ENCODE measurements around the gene WWC2.
A peak's percentile ranks its signal among the peaks of the same experiment; 100 is the strongest.

Gene WWC2

GRCh38 chr4:183098723-183099536, at the start of gene WWC2:
Gene WWC2, plus strand, starts transcription at chr4:183099257. Its CDS starts 235 bp downstream, at chr4:183099492.
- peak within 1 kb of the TSS; percentile 77 for H3K4me3 ChIP-seq (ENCODE audit: low read depth, low read length)
- H3K9ac ChIP-seq (ENCODE audit: low read depth, low read length) = peak within 1 kb of the TSS; percentile 88
- H3K36me3 ChIP-seq (ENCODE audit: control insufficient read depth, insufficient read depth, low read length) = no peaks in the 10 kb centered on the region
- peaks cover 18% of the 10 kb centered on the region for H3K27me3 ChIP-seq (ENCODE audit: control insufficient read depth, insufficient read depth, low read length)
- H3K4me1 ChIP-seq (ENCODE audit: control insufficient read depth, insufficient read depth, low read length) = peaks cover 19% of the 10 kb centered on the region
- no peaks in the 10 kb centered on the region for H3K9me3 ChIP-seq (ENCODE audit: control insufficient read depth, insufficient read depth, low read length)

- Histone ChIP-seq H3K27me3 (ENCODE audit: control insufficient read depth, insufficient read depth, low read length) (no peaks in the 10 kb centered on the region), H3K36me3 (ENCODE audit: control insufficient read depth, insufficient read depth, low read length) (no peaks in the 10 kb centered on the region), H3K9me3 (ENCODE audit: control insufficient read depth, insufficient read depth, low read length) (no peaks in the 10 kb centered on the region), H3K4me1 (ENCODE audit: control insufficient read depth, insufficient read depth, low read length) (no peaks in the 10 kb centered on the region), H3K4me3 (ENCODE audit: low read depth, low read length) (no peak overlapping the region), H3K9ac (ENCODE audit: low read depth, low read length) (no peak overlapping the region)
These were observed 45.4 kb upstream of the WWC2 start for GRCh38 chr4:183053681-183054080.

GRCh38 chr4:183057255-183057654, 41.8 kb upstream of the WWC2 start:
- Histone ChIP-seq H3K9ac (ENCODE audit: low read depth, low read length) (no peak overlapping the region), H3K4me3 (ENCODE audit: low read depth, low read length) (no peak overlapping the region), H3K4me1 (ENCODE audit: control insufficient read depth, insufficient read depth, low read length) (no peaks in the 10 kb centered on the region), H3K9me3 (ENCODE audit: control insufficient read depth, insufficient read depth, low read length) (no peaks in the 10 kb centered on the region), H3K36me3 (ENCODE audit: control insufficient read depth, insufficient read depth, low read length) (no peaks in the 10 kb centered on the region), H3K27me3 (ENCODE audit: control insufficient read depth, insufficient read depth, low read length) (no peaks in the 10 kb centered on the region)

- H3K4me1 ChIP-seq (ENCODE audit: control insufficient read depth, insufficient read depth, low read length) = no peaks in the 10 kb centered on the region
- no peaks in the 10 kb centered on the region for H3K9me3 ChIP-seq (ENCODE audit: control insufficient read depth, insufficient read depth, low read length)
- H3K27me3 ChIP-seq (ENCODE audit: control insufficient read depth, insufficient read depth, low read length) = no peaks in the 10 kb centered on the region
- no peak overlapping the region for H3K4me3 ChIP-seq (ENCODE audit: low read depth, low read length)
- H3K9ac ChIP-seq (ENCODE audit: low read depth, low read length) = no peak overlapping the region
- H3K36me3 ChIP-seq (ENCODE audit: control insufficient read depth, insufficient read depth, low read length) = no peaks in the 10 kb centered on the region
These were observed 39.3 kb upstream of the WWC2 start for GRCh38 chr4:183059797-183060196.

- Histone ChIP-seq H3K36me3 (ENCODE audit: control insufficient read depth, insufficient read depth, low read length) (no peaks in the 10 kb centered on the region), H3K27me3 (ENCODE audit: control insufficient read depth, insufficient read depth, low read length) (no peaks in the 10 kb centered on the region), H3K9ac (ENCODE audit: low read depth, low read length) (no peak overlapping the region), H3K4me1 (ENCODE audit: control insufficient read depth, insufficient read depth, low read length) (no peaks in the 10 kb centered on the region), H3K9me3 (ENCODE audit: control insufficient read depth, insufficient read depth, low read length) (peaks cover 2% of the 10 kb centered on the region), H3K4me3 (ENCODE audit: low read depth, low read length) (no peak overlapping the region)
These were observed 30.6 kb upstream of the WWC2 start for GRCh38 chr4:183068502-183068901.

- Histone ChIP-seq H3K4me3 (ENCODE audit: low read depth, low read length) (no peak overlapping the region), H3K9me3 (ENCODE audit: control insufficient read depth, insufficient read depth, low read length) (peaks cover 2% of the 10 kb centered on the region), H3K27me3 (ENCODE audit: control insufficient read depth, insufficient read depth, low read length) (no peaks in the 10 kb centered on the region), H3K36me3 (ENCODE audit: control insufficient read depth, insufficient read depth, low read length) (no peaks in the 10 kb centered on the region), H3K4me1 (ENCODE audit: control insufficient read depth, insufficient read depth, low read length) (peaks cover 3% of the 10 kb centered on the region), H3K9ac (ENCODE audit: low read depth, low read length) (no peak overlapping the region)
These were observed 27.8 kb upstream of the WWC2 start for GRCh38 chr4:183071222-183071621.

GRCh38 chr4:183072176-183072575, 26.9 kb upstream of the WWC2 start:
- Histone ChIP-seq H3K27me3 (ENCODE audit: control insufficient read depth, insufficient read depth, low read length) (no peaks in the 10 kb centered on the region), H3K9me3 (ENCODE audit: control insufficient read depth, insufficient read depth, low read length) (peaks cover 2% of the 10 kb centered on the region), H3K4me1 (ENCODE audit: control insufficient read depth, insufficient read depth, low read length) (peaks cover 3% of the 10 kb centered on the region), H3K4me3 (ENCODE audit: low read depth, low read length) (no peak overlapping the region), H3K9ac (ENCODE audit: low read depth, low read length) (no peak overlapping the region), H3K36me3 (ENCODE audit: control insufficient read depth, insufficient read depth, low read length) (no peaks in the 10 kb centered on the region)

- no peaks in the 10 kb centered on the region for H3K36me3 ChIP-seq (ENCODE audit: control insufficient read depth, insufficient read depth, low read length)
- peaks cover 3% of the 10 kb centered on the region for H3K4me1 ChIP-seq (ENCODE audit: control insufficient read depth, insufficient read depth, low read length)
- no peaks in the 10 kb centered on the region for H3K27me3 ChIP-seq (ENCODE audit: control insufficient read depth, insufficient read depth, low read length)
- peaks cover 2% of the 10 kb centered on the region for H3K9me3 ChIP-seq (ENCODE audit: control insufficient read depth, insufficient read depth, low read length)
- no peak overlapping the region for H3K9ac ChIP-seq (ENCODE audit: low read depth, low read length)
- H3K4me3 ChIP-seq (ENCODE audit: low read depth, low read length) = no peak overlapping the region
These were observed 25.3 kb upstream of the WWC2 start for GRCh38 chr4:183073838-183074145.

- Histone ChIP-seq H3K9ac (ENCODE audit: low read depth, low read length) (no peak overlapping the region), H3K4me1 (ENCODE audit: control insufficient read depth, insufficient read depth, low read length) (peaks cover 3% of the 10 kb centered on the region)
These were observed 24.6 kb upstream of the WWC2 start for GRCh38 chr4:183074288-183074990.

GRCh38 chr4:183078634-183079033, 20.4 kb upstream of the WWC2 start:
- peaks cover 3% of the 10 kb centered on the region for H3K4me1 ChIP-seq (ENCODE audit: control insufficient read depth, insufficient read depth, low read length)
- H3K9me3 ChIP-seq (ENCODE audit: control insufficient read depth, insufficient read depth, low read length) = no peaks in the 10 kb centered on the region
- H3K27me3 ChIP-seq (ENCODE audit: control insufficient read depth, insufficient read depth, low read length) = no peaks in the 10 kb centered on the region
- H3K9ac ChIP-seq (ENCODE audit: low read depth, low read length) = no peak overlapping the region
- no peaks in the 10 kb centered on the region for H3K36me3 ChIP-seq (ENCODE audit: control insufficient read depth, insufficient read depth, low read length)
- H3K4me3 ChIP-seq (ENCODE audit: low read depth, low read length) = no peak overlapping the region

More at GRCh38 chr4:183074288-183074990, 24.6 kb upstream of the WWC2 start:
- no peaks in the 10 kb centered on the region for H3K36me3 ChIP-seq (ENCODE audit: control insufficient read depth, insufficient read depth, low read length)
- no peaks in the 10 kb centered on the region for H3K27me3 ChIP-seq (ENCODE audit: control insufficient read depth, insufficient read depth, low read length)
- no peak overlapping the region for H3K4me3 ChIP-seq (ENCODE audit: low read depth, low read length)
- peaks cover 2% of the 10 kb centered on the region for H3K9me3 ChIP-seq (ENCODE audit: control insufficient read depth, insufficient read depth, low read length)

GRCh38 chr4:183080372-183081115, 18.5 kb upstream of the WWC2 start:
- H3K9me3 ChIP-seq (ENCODE audit: control insufficient read depth, insufficient read depth, low read length) = no peaks in the 10 kb centered on the region
- H3K9ac ChIP-seq (ENCODE audit: low read depth, low read length) = no peak overlapping the region
- H3K36me3 ChIP-seq (ENCODE audit: control insufficient read depth, insufficient read depth, low read length) = no peaks in the 10 kb centered on the region
- no peaks in the 10 kb centered on the region for H3K4me1 ChIP-seq (ENCODE audit: control insufficient read depth, insufficient read depth, low read length)
- no peak overlapping the region for H3K4me3 ChIP-seq (ENCODE audit: low read depth, low read length)
- H3K27me3 ChIP-seq (ENCODE audit: control insufficient read depth, insufficient read depth, low read length) = no peaks in the 10 kb centered on the region

Data from iPS-15b (cell line).